Stimulated activated CD8-positive, alpha-beta memory T cell treated with anti-CD3 and anti-CD28 coated beads, Interleukin-7, amount 100 ng/mL, for 48 hours (primary cell): ENCODE results near the gene MYD88.
A peak's percentile ranks its signal among the peaks of the same experiment; 100 is the strongest.

ENCODE experiments used
- DNase-seq, 2 donors: peaks; one replicate each; pipeline ENCODE4 v3.0.0-alpha.2; 2020; ENCODE audit warnings: low read depth in 1 of 2; ENCODE audit errors: extremely low read depth in 1 of 2

MYD88 gene

DNA sequence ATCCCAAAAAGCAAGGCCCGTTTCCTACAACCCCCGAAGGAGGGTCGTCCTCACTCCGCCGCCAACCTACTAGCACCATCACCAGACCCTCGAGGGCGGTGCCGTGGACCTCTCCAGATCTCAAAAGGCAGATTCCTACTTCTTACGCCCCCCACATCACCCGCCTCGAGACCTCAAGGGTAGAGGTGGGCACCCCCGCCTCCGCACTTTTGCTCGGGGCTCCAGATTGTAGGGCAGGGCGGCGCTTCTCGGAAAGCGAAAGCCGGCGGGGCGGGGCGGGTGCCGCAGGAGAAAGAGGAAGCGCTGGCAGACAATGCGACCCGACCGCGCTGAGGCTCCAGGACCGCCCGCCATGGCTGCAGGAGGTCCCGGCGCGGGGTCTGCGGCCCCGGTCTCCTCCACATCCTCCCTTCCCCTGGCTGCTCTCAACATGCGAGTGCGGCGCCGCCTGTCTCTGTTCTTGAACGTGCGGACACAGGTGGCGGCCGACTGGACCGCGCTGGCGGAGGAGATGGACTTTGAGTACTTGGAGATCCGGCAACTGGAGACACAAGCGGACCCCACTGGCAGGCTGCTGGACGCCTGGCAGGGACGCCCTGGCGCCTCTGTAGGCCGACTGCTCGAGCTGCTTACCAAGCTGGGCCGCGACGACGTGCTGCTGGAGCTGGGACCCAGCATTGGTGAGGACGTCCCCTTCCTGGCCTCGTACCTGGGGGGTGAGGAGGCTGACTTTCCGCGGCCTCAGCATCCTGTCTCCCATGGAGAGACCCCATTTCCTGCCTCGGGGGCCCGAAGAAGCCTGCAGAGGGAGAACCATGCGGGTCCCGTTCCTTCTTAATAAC is at the start of gene MYD88:
TSS of gene MYD88 (plus strand) at position 313 of the 842 bp plus-strand sequence. CDS start at position 353, 40 bp downstream.
- peak; percentile 77 to 86 for DNase-seq

DNA sequence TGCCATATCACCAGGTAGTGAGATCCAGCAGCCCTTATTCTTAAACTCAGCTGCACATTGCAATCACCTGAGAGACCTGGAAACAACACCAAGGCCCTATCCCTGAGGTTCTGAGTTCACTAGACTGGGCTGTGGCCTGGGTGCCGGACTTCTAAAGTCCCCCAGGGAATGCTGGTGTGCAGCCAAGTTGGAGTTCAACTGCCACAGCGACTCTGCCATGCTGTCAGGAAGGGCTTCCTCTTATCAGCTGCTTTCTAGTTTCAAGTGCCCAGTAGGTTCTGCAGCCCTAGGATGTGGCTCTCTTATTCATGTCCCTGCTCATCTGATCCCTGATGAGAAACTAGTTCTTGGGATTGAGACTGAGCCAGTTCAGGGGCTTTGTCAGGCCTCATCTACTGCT is 49.3 kb upstream of the MYD88 start:
- DNase-seq: no peak

DNA sequence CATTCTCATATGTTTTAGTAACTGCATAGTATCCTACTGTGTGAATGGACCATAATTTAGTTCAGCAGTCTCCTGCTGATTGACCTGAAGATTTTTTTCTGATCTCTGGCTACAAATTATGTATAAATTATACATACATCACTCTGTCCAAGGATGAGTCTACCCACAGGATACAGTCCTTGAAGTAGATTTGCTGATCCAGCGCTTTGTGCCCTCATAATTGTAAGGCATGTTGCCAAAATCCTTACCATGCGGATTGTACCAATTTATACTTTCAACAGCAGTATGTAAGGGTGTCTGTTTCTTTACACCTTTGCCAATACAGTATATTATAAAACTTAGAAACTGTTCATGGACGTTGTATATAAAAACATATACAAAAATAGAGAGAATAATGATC is 48.0 kb upstream of the MYD88 start:
- DNase-seq: no peak

DNA sequence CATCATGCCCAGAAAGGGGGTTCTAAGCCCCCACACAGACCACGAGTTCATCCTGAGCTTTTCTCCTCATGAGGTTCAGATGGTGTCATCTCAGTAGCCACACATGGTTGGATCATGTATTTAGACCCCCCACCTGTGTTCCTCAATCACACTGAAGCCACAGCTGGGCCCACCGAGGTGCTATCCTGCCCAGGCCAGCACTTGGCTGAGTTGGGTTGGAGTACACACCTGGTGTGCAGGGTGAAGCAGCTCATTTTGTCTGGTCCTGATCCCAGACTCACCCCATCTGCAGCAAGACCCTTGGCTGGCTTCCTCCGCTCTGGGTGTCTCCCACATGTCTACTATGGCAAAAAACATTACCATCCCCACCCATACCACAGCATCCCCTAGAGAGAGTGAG is 43.5 kb upstream of the MYD88 start:
- DNase-seq: no peak

DNA sequence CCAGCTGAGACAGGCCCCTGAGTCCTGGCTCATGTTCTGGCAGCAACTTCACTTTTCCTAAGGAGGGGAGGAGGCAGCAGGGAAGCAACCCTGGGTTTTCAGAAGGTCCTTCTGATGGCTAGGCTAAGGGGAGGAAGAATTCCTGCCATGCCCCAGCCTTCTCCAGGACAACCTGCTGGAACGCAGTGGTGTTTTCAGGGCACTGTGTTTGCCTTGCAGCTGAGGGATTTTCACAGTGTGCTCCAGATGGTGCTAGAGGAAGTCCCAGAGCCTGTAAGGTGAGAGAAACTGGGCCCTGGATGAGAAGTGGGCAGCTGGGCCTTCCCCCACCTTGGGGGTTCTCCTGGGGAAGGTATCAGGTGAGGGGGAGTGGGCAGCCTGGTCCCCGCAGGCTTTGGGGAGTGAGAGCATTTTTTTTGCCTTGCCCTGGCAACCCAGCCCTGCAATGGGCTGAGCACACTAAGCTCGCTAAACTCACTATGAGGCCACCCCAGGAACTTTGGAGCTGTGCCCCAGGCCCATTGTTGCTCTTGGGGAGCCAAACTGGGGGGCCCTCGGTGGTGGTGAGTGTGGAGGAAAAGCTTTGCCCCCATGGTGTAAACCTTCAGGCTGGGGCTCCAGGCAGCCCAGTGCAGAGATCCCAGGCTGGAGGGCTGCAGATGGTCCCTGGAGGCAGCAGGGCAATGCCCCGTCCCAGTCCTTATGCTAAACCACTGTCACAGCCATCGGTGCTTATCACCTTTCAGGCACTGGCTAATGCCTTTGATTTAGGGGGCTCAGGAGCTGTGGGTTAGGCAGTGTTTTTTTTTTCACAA is 42.6 kb upstream of the MYD88 start:
- DNase-seq: no peak

DNA sequence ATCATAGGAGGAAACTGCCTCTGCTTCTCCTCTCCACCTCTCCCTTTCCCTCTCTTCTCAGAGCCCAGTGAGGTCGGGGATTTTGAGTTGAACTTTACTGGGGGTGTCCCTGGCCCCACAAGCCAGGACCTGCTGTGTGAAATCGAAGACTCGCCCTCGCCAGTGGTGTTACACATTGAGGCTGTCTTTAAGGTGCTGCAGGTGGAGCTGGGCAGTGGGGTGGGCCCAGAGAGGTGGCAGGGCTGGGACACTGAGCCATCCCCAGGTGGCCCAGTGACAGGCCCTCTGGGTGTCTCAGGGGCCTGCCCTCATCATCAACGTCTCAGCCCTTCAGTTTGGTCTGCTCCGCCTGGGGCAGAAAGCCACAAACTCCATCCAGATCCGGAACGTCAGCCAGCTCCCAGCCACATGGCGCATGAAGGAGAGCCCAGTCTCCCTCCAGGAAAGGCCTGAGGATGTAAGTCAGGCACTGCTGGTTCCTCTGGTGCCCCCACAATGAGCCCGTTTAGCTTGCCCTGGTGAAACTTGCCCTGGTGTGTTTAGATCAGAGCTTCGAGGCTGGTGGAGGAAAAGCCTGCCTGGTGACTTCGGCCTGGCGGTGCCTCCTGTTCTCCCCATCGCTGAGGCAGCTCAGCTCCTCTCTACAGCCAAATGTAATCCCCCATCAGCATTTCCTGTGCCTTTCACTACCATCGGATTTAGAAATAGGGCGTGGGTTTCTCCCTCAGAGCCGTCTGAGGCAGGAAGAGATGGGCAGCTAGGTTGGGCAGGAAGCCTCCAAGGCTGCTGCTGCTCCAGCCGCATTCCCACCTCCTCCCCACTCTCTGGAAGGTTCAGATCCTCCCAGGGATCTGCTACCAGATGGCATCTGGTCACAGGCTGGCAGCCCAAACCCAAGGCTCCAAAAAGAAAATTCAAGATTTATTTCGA is 40.8 kb upstream of the MYD88 start:
- DNase-seq: no peak

DNA sequence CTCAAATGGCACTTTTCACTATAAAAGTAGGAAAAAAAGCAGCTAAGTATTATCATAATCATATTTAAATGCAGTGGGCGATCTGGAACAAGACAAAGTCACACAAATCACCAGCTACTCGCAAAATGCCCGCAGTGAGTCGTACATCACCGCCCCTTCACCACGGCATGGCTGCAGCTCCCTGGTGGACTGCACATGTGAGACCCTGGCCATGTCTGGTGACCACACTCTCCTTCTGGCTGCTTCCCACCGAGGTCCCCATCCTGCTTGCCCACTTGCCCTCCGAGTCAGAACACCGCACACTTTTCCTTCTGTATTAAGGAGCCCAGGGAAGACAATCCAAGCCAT is 40.1 kb upstream of the MYD88 start:
- no peak for DNase-seq

DNA sequence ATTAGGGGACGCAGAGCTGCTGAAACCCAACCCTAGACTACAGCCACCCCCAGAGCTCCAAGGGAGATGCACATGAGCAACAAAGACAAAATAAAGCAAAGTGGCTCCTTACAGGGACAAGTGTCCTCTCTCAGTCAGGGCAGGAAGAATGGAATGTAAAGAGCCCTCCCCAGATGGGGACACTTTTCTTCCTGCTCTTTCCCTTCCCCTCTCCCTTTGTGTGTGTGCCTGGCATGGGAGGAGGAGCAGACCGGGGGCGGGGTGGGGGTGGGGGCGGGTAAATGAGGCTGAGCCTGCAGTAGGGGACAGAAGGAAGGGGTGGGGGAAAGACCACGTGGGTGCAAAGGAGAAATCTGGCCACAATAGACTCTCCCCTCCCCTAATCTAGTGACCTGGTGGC is 38.9 kb upstream of the MYD88 start:
- no peak for DNase-seq

DNA sequence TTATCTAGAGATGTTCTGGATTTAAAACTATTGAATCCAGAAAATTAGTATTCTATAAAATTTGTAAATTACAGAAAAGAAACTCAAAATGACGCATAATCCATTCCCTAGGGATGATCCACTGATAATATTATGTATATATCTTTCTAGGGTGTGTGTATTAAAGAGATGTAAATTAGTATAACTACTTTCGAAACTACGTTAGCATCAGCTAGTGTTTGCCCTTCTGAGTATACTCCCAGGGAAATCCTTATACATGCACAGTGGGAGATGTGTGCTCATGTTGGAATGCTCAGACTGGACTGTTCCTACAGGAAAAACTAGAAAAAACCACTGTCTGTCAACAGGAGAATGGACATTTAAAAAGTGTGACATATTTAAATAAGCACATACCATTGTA is 38.0 kb upstream of the MYD88 start:
- DNase-seq: no peak

DNA sequence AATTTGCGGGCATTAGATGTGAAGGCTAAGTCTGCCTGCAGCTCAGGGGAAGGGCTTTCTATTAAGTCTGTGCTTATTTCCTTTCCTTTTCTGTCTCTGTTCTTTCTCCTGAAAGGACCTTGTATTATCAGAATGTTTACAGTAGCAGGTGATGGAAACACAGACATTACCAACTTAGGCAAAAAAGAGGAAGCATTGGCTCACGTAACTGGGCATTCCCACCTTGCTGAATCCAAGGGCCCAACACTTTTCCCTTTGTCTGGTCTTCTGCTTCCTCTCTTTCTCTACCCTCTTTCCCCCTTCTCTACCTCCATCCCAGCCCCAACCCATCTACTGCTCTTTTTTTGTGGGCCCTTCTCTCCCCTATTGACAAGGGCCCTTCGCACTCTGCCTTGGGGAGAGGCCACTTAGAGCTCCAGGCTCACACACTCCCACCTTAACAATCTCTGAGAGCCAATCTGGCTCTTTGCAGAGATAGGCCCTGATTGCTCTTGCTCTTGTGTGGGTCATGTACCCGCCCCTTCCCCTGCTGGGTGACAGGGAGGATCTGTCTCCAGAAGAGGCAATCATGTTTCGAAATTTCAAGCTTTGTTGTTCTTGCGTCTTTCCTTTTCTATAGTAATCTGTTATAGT is 36.5 kb upstream of the MYD88 start:
- no peak for DNase-seq

DNA sequence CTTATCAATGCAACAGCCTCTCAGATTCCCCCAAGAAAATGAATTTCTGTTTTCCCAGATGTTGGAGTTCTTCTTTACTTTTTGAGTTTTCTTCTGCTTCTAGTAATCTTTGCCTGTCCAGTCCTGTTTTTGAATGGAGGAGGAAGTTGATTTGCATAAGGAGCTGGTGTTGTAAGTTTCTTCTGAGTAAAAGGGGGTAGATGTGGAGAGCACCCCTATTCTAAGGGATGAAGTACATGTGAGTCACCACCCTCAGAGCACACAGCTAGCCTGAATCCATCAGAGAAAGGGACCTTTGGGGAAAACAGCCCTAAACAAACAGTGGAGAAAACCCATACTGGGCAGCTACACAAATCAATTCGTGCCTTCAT is 36.0 kb upstream of the MYD88 start:
- DNase-seq: no peak

DNA sequence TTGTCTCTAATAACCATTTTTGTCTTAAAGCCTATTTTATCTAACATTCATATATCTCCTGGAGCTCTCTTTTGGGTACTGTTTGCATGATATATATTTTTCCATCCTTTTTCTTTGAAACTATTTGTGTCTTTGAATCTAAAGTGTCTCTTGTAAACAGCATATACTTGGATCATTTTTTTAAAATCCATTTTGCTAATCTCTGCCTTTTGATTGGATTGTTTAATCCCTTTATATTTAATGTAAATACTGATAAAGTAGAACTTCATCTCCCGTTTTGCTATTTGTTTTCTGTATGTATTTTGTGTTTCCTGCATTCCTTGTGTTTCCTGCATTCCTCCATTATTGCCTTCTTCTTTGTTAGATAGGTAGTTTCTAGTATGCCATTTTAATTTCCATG is 32.9 kb upstream of the MYD88 start:
- DNase-seq: no peak

DNA sequence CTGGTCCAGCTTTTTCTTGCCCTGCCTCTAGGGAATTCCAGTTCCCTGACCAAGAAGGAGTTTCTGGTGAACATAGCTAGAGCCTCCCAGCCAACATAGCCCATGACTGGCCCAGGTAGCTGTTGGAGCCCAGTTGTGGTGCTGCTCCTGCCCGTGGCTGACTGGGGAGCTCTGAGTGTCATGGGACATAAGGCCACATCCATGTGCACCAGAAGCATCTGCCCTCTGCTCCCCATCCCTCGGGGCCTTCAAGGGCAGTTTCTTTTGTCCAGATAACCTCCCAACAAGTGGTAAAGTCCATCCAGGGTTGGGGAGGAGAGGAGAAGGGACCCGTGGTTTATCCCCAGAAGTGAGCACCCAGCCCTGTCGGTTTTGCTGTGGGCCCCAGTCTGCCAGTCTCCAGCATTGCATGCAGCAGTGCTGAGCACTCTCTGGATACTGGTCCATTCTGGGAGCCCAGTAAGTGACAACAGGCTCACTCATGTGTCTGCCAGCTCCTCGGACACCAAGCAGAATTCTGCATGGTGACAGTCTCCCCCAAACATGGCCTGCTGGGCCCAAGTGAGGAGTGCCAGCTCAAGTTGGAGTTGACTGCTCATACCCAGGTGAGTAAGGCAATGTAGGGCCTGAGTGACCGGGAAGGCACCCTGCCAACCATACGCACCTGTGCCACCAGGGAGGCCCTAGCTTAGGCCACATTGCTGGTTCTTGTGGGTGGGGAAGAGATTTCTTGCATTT is 30.4 kb upstream of the MYD88 start:
- DNase-seq: no peak

DNA sequence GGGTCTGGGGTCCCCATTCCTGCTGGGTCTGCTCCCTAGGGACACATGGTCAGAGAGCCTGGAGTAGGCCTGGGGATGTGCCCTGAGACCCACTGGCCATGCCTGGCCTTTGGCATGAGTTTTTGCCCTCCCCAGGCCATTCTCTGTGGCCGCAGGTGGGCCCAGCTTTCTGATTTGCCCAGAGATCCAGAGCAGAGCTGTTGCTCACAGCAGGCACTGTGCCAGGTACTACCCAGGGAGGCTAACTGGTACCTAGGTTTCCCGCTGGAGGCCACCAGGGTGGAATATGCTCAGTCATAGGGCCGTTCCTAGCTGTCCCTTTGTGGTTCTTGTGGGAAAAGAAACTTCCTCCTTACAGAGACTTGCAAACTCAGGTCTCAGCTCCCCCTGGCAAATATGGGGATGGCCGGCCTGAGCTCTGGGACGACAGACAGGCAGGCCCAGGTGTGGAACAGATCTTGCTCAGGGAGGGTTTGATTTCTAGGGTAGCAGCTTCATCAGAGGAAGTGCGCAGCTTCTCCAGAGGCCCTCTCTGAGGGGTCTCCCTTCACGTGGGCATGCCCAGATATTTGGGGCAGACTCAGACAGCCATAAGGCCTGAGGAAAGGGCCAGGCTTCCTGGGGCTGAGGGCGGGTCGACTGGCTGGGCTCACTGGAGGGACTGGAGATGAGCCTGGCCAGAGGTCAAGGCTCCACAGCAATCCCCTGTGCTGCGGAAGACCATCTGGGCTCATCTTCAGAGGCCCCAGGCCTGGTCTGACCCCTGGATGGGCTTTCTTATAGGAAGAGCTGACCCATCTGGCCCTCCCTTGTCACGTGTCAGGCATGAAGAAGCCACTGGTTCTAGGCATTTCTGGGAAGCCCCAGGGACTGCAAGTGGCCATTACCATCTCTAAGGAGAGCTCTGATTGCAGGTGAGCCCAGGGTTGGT is 29.5 kb upstream of the MYD88 start:
- no peak for DNase-seq

DNA sequence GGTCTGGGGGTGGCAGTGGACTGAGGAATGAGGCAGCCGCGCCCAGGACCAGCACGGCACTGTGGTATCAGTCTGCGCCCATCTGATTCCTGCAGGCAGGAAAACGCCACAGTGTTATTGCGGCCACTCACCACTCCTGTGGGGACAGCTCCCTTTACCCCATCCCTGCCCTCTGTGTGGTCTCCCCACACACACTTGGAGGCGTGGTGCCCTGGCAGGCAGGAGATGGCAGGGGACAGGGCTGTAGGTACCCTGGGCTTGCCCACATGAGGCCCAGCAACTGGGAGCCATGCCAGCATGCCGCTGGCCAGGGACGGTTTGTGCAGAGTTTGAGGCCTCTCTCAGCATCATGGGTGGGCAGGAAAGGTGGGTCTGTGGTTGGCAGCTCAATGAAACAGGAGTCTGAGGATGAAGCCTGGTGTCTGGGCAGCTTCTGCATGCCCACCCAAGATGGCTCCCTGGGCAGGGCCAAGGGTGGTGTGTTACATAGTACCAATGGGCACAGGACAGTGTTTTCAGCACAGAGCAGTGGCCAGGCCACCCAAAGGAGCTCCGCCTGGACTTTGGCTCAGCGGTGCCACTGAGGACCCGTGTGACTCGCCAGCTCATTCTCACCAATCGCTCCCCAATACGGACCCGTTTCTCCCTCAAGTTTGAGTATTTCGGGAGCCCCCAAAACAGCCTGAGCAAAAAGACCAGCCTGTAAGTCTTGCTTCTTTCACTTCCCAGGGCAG is 28.7 kb upstream of the MYD88 start:
- no peak for DNase-seq

DNA sequence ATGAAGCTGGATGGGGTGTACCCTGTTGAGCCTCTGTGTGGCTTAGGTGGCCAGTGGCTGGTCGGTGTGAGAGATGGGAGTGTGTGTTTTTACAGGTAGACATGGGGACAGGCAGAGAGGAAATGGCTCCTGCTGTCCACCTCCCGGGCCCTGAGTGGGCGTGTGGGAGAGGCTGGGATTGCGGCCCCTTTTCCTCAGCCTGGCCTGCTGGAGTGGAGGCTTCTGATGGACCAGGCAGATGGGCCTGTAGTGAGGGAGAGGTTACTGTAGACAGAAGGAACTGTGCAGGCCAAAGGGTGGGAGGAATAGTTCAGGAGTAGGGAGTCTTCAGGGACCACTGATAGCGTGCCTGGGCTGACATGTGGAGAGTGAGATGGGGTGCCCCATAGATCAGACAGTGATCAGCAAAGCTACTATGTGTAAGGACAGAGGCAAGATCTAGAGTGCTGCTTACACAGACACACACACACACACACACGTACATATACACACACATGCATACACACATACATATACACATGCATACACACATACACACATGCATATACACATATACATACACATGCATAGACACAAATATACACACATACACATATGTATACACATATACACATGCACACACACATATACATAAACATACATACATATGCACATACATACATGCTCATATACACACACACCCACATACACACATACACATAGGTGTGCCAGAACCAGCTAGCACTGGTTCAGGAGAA is 28.0 kb upstream of the MYD88 start:
- DNase-seq: no peak

DNA sequence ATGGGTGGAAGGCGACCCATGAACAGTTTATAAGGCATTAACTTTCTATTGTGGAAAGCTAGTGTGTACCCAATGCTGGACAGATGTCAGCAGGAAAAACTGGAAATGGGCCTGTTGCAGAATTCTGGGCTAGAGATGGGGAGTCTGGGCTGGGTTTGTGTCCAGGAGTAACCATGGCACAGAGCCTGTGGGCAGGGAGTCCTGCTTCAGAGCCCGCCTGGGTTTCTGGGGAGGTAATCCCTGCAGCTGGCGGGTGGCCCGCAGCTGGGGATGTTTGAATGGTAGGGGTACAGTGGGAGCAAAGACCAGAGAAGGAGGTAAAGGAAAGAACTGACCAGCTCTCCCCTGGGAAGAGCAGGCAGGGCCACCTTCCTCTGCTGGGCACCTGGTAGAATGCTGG is 27.3 kb upstream of the MYD88 start:
- DNase-seq: no peak
